K562 (cell line): ENCODE measurements around the gene SLC25A26. TPM values are rescaled to one million over a fixed set of nuclear protein-coding genes. Genes with fewer than 3 reads are reported as not detected.

Source experiments
- ATAC-seq: fragments of 200-7000 bp; cut with Tn5 transposase; 3 replicates; pipeline ENCODE4 v1.9.1; 2020; ENCODE audit warnings: moderate library complexity
- BruUV-seq: library from RNA; stranded (reverse); fragments of 400-500 nt; replicated peaks from 2 replicates; lab custom pipeline; 2021; lab: Mats Ljungman, UMichigan
- CTCF ChIA-PET: fragments of 300-600 bp; formaldehyde crosslinking; extraction: SDS; loops from one replicate; lab custom pipeline; 2021; ENCODE audit warnings: low intra/inter-chr PET ratio; lab: Yijun Ruan, JAX
- POLR2A ChIA-PET: fragments of 300-600, 350-650 bp; sonication (Branson Sonifier 250); formaldehyde crosslinking; extraction: SDS; loops from one replicate; lab custom pipeline; 2021; ENCODE audit warnings: antibody characterized with exemption, inconsistent platforms; lab: Yijun Ruan, JAX
- DNase-seq, 4 experiments: peaks; one replicate each; pipeline versions ENCODE4 v3.0.0 to v3.0.0-alpha.2; 2011 to 2018; ENCODE audit warnings: low spot score in 3 of 4, mixed read lengths in 3 of 4; ENCODE audit errors: extremely low read depth in 1 of 4
- FAIRE-seq: peaks from 2 replicates; lab custom pipeline; 2011; peaks lifted over from hg19 to GRCh38; lab: Jason Lieb, UNC
- H2AFZ ChIP-seq: 2 replicates; pipeline ENCODE4 v1.6.0; 2011; ENCODE audit warnings: low read depth, low read length, control low read depth, inconsistent platforms
- H3K27ac ChIP-seq: fragments of 200-600 bp; 3 replicates; pipeline ENCODE4 v1.8.0; 2011; ENCODE audit warnings: low read depth, mild to moderate bottlenecking, control low read depth, inconsistent platforms, low read length, moderate library complexity, mixed read lengths; ENCODE audit errors: extremely low read depth
- H3K27me3 ChIP-seq, 2 experiments: fragments of 300-600 bp in 1 of 2; 2 replicates in 1 of 2; 3 replicates in 1 of 2; pipeline versions ENCODE4 v1.6.0 to v1.8.0; 2011; ENCODE audit warnings: inconsistent platforms in 2 of 2, low read length in 2 of 2, mild to moderate bottlenecking in 1 of 2, mixed read lengths in 1 of 2, moderate library complexity in 1 of 2; ENCODE audit not compliant: control insufficient read depth in 2 of 2, insufficient read depth in 2 of 2
- H3K36me3 ChIP-seq: fragments of 300-600 bp; 3 replicates; pipeline ENCODE4 v1.8.0; 2011; ENCODE audit warnings: mild to moderate bottlenecking, low read length, inconsistent platforms; ENCODE audit not compliant: control insufficient read depth, insufficient read depth
- H3K4me1 ChIP-seq, 2 experiments: fragments of 200-600 bp in 1 of 2; replicated peaks in 1 of 2; 2 replicates in 1 of 2; 3 replicates in 1 of 2; pipeline versions ENCODE4 v1.5.1 to v1.8.0; 2011; ENCODE audit warnings: inconsistent platforms in 2 of 2, low read length in 2 of 2, mild to moderate bottlenecking in 1 of 2, mixed read lengths in 1 of 2, moderate library complexity in 1 of 2; ENCODE audit not compliant: control insufficient read depth in 2 of 2, insufficient read depth in 2 of 2
- H3K4me2 ChIP-seq: 2 replicates; pipeline ENCODE4 v1.6.1; 2011; ENCODE audit warnings: low read length, control low read depth, inconsistent platforms, mixed read lengths; ENCODE audit not compliant: insufficient read depth
- H3K4me3 ChIP-seq: fragments of 200-600 bp; sonication (generic), shearing (Covaris generic); 2 replicates; pipeline ENCODE4 v1.5.1; 2016; ENCODE audit warnings: control low read depth, inconsistent platforms
- H3K79me2 ChIP-seq: fragments of 200-600 bp; 3 replicates; pipeline ENCODE4 v1.8.0; 2011; ENCODE audit warnings: low read length, inconsistent platforms; ENCODE audit not compliant: control insufficient read depth, insufficient read depth
- H3K9ac ChIP-seq, 2 experiments: 2 replicates each; pipeline versions ENCODE4 v1.6.0 to v1.6.1; 2011; ENCODE audit warnings: low read depth in 2 of 2, low read length in 2 of 2, control low read depth in 1 of 2, inconsistent platforms in 1 of 2, mild to moderate bottlenecking in 1 of 2, mixed read lengths in 1 of 2; ENCODE audit not compliant: insufficient read depth in 1 of 2
- H3K9me1 ChIP-seq: one replicate; pipeline ENCODE4 v1.6.0; 2011; ENCODE audit warnings: inconsistent platforms, mild to moderate bottlenecking, low read length, moderate library complexity; ENCODE audit not compliant: control insufficient read depth, insufficient read depth
- H3K9me3 ChIP-seq: replicated peaks from 2 replicates; pipeline ENCODE4 v1.5.1; 2011; ENCODE audit warnings: low read depth, low read length, inconsistent platforms; ENCODE audit not compliant: control insufficient read depth, insufficient read depth
- H4K20me1 ChIP-seq: replicated peaks from 2 replicates; pipeline ENCODE4 v1.6.1; 2011; ENCODE audit warnings: low read length, inconsistent platforms, mixed read lengths; ENCODE audit not compliant: control insufficient read depth, insufficient read depth
- ILF3 ChIP-seq: fragments of 450-650 bp; IDR thresholded peaks from 2 replicates; pipeline ENCODE4 v1.6.1; 2018; ENCODE audit warnings: antibody characterized with exemption, mild to moderate bottlenecking, moderate library complexity, borderline replicate concordance
- MAZ ChIP-seq, 2 experiments: fragments of 450-650 bp in 1 of 2; sonication (generic) in 1 of 2; formaldehyde crosslinking; IDR thresholded peaks in 1 of 2; conservative IDR thresholded peaks in 1 of 2; 2 replicates each; pipeline versions ENCODE4 v1.4.0 to v1.5.0; 2020; ENCODE audit warnings: mild to moderate bottlenecking in 1 of 2, missing genetic modification reagents in 1 of 2
- MXD1 ChIP-seq: fragments of 250-450 bp; sonication (Bioruptor Pico); IDR thresholded peaks from 2 replicates; pipeline ENCODE4 v1.8.0; 2021; ENCODE audit warnings: borderline replicate concordance, mild to moderate bottlenecking, moderate library complexity; ENCODE audit not compliant: poor library complexity, severe bottlenecking
- NBN ChIP-seq: fragments of 450-650 bp; IDR thresholded peaks from 2 replicates; pipeline ENCODE4 v1.6.1; 2016; ENCODE audit warnings: low read depth, mild to moderate bottlenecking
- RBM34 ChIP-seq: fragments of 200-400 bp; formaldehyde crosslinking; IDR thresholded peaks from 2 replicates; pipeline ENCODE4 v1.6.1; 2018; ENCODE audit warnings: low read length, borderline replicate concordance; ENCODE audit not compliant: insufficient read depth
- THAP12 ChIP-seq: fragments of 250-450 bp; sonication (Bioruptor Pico); IDR thresholded peaks from 2 replicates; pipeline ENCODE4 v1.9.0; 2021; ENCODE audit warnings: mild to moderate bottlenecking, inconsistent platforms
- ZBTB2 ChIP-seq: fragments of 450-650 bp; IDR thresholded peaks from 2 replicates; pipeline ENCODE4 v1.6.1; 2016; ENCODE audit warnings: antibody characterized with exemption
- ZC3H8 ChIP-seq: fragments of 450-650 bp; IDR thresholded peaks from 2 replicates; pipeline ENCODE4 v1.6.1; 2017
- ZNF311 ChIP-seq: fragments of 250-450 bp; sonication (Bioruptor Pico); IDR thresholded peaks from 2 replicates; pipeline ENCODE4 v1.4.0; 2020; ENCODE audit warnings: mild to moderate bottlenecking, moderate library complexity
- ZNF324 ChIP-seq: fragments of 250-450 bp; sonication (Bioruptor Pico); IDR thresholded peaks from 2 replicates; pipeline ENCODE4 v1.4.0; 2020; ENCODE audit warnings: mild to moderate bottlenecking
- ZNF644 ChIP-seq: fragments of 200-800 bp; sonication (Bioruptor generic); IDR thresholded peaks from 2 replicates; pipeline ENCODE4 v1.6.1; 2016; ENCODE audit warnings: low read depth, missing genetic modification characterization, missing compliant biosample characterization
- ZNF778 ChIP-seq: fragments of 450-650 bp; formaldehyde crosslinking; IDR thresholded peaks from 2 replicates; pipeline ENCODE4 v1.4.0; 2020; ENCODE audit warnings: mild to moderate bottlenecking, moderate library complexity
- WGBS: fragments of 100-300 bp; shearing (Covaris generic); methylation state at CpG from one replicate; pipeline ENCODE4 v1.1.6; 2016; ENCODE audit warnings: low coverage, mixed read lengths; ENCODE audit not compliant: insufficient coverage; ENCODE audit errors: missing lambda C conversion rate; 5-methylcytosine and 5-hydroxymethylcytosine counted together
- in situ Hi-C: fragments of 300-500 bp; cut with MboI; formaldehyde crosslinking; loops from 4 replicates; pipeline ENCODE4 v1.15.0; 2018; ENCODE audit warnings: inconsistent platforms, mixed read lengths
- intact Hi-C: fragments of 100-400 bp; cut with micrococcal nuclease; formaldehyde crosslinking; loops from 2 replicates; pipeline ENCODE4 v1.14.2; 2022
- polyA plus RNA-seq, 8 experiments: library from polyadenylated mRNA; depleted of rRNA in 4 of 8; stranded (reverse) in 5 of 8; unstranded in 3 of 8; fragments of >200 nt; fragmentation: Nextera tagmentation in 2 of 8; fragmentation: Illumina TruSeq in 1 of 8; extraction: Ambion mirVana in 2 of 8; extraction: Trizol in 1 of 8; gene quantifications; 2 replicates each; pipeline versions ENCODE4 v1.2.1 to v1.2.3, GENCODE V29; 2011 to 2014; ENCODE audit warnings: inconsistent platforms in 1 of 8, missing spikeins in 1 of 8
- total RNA-seq, 7 experiments: library from RNA; depleted of rRNA in 6 of 7; stranded (reverse); fragments of >200 nt in 6 of 7; fragmentation: Illumina TruSeq in 2 of 7; extraction: Trizol in 2 of 7; gene quantifications; 2 replicates each; pipeline versions ENCODE4 v1.2.1 to v1.2.3, GENCODE V29; 2011 to 2021; ENCODE audit warnings: low replicate concordance in 1 of 7

Gene SLC25A26
- total and polyA plus RNA-seq, 9 of the 15 experiments (the other 6 are each of a cell fraction or from before 2014, with no cell fraction given), result 7.2 to 29.1 (median 12.6) TPM

- no peaks in the 10 kb centered on the region for H4K20me1 ChIP-seq
- BruUV-seq, result no TSS peak
- no peak for DNase-seq
- in situ Hi-C loops (no loop called here), intact Hi-C loops (no loop called here)
- no peak overlapping the region for H3K4me2 ChIP-seq
- POLR2A ChIA-PET, result no interaction called here
- H3K9me3 ChIP-seq, result no peaks in the 10 kb centered on the region
- H3K4me3 ChIP-seq, result no peak overlapping the region
- no peak for ATAC-seq
- H3K36me3 ChIP-seq, result peaks cover 3% of the 10 kb centered on the region; the same call in 2 of the 3 replicates
- TF ChIP-seq THAP12 (CRISPR knock-in tag), result no peak
- no peak for TF ChIP-seq ZNF778 (CRISPR knock-in tag)
- TF ChIP-seq ILF3, result no peak
- TF ChIP-seq NBN, result no peak
- no peak for TF ChIP-seq RBM34
- TF ChIP-seq ZNF644 (tag), result no peak
- no peak for TF ChIP-seq MAZ (CRISPR knock-in tag; conservative IDR thresholded peaks at IDR 0.05 in 1 of 2, IDR thresholded peaks at IDR 0.05 in 1 of 2)
- TF ChIP-seq ZC3H8, result no peak
- no peak for TF ChIP-seq MXD1 (CRISPR knock-in tag)
- no peak for TF ChIP-seq ZNF311
- TF ChIP-seq ZNF324 (CRISPR knock-in tag), result no peak
- TF ChIP-seq ZBTB2, result no peak
- TF ChIP-seq, all 486 proteins: peak for 0
- Histone ChIP-seq H3K27ac (no peak overlapping the region), H3K79me2 (no peaks in the 10 kb centered on the region), H3K27me3 (no peaks in the 10 kb centered on the region), H3K9ac (no peak overlapping the region), H3K9me1 (no peaks in the 10 kb centered on the region), H2AFZ (no peak overlapping the region), H3K4me1 (no peaks in the 10 kb centered on the region)
- CTCF ChIA-PET, result no interaction called here
- 96% methylated on average over 3 of the region's 3 CpGs for WGBS
- FAIRE-seq, result no peak
Measured at GRCh38 chr3:66241466-66241865, 20.7 kb downstream of the SLC25A26 start.
